Astrocyte (in vitro differentiated cells and primary cell): Measurements from ENCODE around the gene ATP2B2. TPM values are rescaled to one million over a fixed set of nuclear protein-coding genes. Genes with fewer than 3 reads are reported as not detected.

Source experiments
- DNase-seq: peaks from one replicate; pipeline ENCODE4 v3.0.0-alpha.2; 2010; ENCODE audit warnings: low read depth
- FAIRE-seq: peaks from 2 replicates; lab custom pipeline; 2011; peaks lifted over from hg19 to GRCh38; lab: Jason Lieb, UNC
- H2AFZ ChIP-seq: 2 replicates; pipeline ENCODE4 v1.6.0; 2012; ENCODE audit warnings: low read depth, low read length, inconsistent platforms
- H3K27ac ChIP-seq: 2 replicates; pipeline ENCODE4 v1.5.1; 2011; ENCODE audit warnings: low read depth, low read length, inconsistent platforms
- H3K27me3 ChIP-seq: 2 replicates; pipeline ENCODE4 v1.6.0; 2011; ENCODE audit warnings: low read length, inconsistent platforms; ENCODE audit not compliant: insufficient read depth
- H3K36me3 ChIP-seq: 2 replicates; pipeline ENCODE4 v1.5.1; 2011; ENCODE audit warnings: low read length, inconsistent platforms; ENCODE audit not compliant: insufficient read depth
- H3K4me1 ChIP-seq: 2 replicates; pipeline ENCODE4 v1.5.1; 2011; ENCODE audit warnings: low read length, inconsistent platforms; ENCODE audit not compliant: insufficient read depth
- H3K4me2 ChIP-seq: 2 replicates; pipeline ENCODE4 v1.6.0; 2012; ENCODE audit warnings: low read length, inconsistent platforms
- H3K4me3 ChIP-seq: 2 replicates; pipeline ENCODE4 v1.5.1; 2011; ENCODE audit warnings: low read depth, mild to moderate bottlenecking, low read length, inconsistent platforms; ENCODE audit not compliant: insufficient read depth
- H3K79me2 ChIP-seq: 2 replicates; pipeline ENCODE4 v1.6.0; 2012; ENCODE audit warnings: mild to moderate bottlenecking, low read length, inconsistent platforms; ENCODE audit not compliant: insufficient read depth
- H3K9ac ChIP-seq: 2 replicates; pipeline ENCODE4 v1.6.0; 2012; ENCODE audit warnings: mild to moderate bottlenecking, low read length, inconsistent platforms
- H3K9me3 ChIP-seq: 2 replicates; pipeline ENCODE4 v1.5.1; 2012; ENCODE audit warnings: low read depth, mild to moderate bottlenecking, low read length, inconsistent platforms; ENCODE audit not compliant: insufficient read depth
- H4K20me1 ChIP-seq: 2 replicates; pipeline ENCODE4 v1.6.0; 2012; ENCODE audit warnings: low read length, inconsistent platforms; ENCODE audit not compliant: insufficient read depth
- H3K27ac Mint-ChIP-seq: one replicate; pipeline ENCODE4 v1.8.0; 2021; ENCODE audit warnings: mild to moderate bottlenecking, mixed read lengths; ENCODE audit not compliant: unreplicated experiment
- H3K27me3 Mint-ChIP-seq: one replicate; pipeline ENCODE4 v1.8.0; 2021; ENCODE audit warnings: low read depth, mixed read lengths; ENCODE audit not compliant: unreplicated experiment
- H3K36me3 Mint-ChIP-seq: one replicate; pipeline ENCODE4 v1.8.0; 2021; ENCODE audit warnings: low read depth, mixed read lengths; ENCODE audit not compliant: unreplicated experiment
- H3K4me1 Mint-ChIP-seq: one replicate; pipeline ENCODE4 v1.8.0; 2021; ENCODE audit warnings: low read depth, mixed read lengths; ENCODE audit not compliant: unreplicated experiment
- H3K4me3 Mint-ChIP-seq: one replicate; pipeline ENCODE4 v1.8.0; 2021; ENCODE audit warnings: mild to moderate bottlenecking, moderate library complexity, mixed read lengths; ENCODE audit not compliant: unreplicated experiment
- H3K9me3 Mint-ChIP-seq: one replicate; pipeline ENCODE4 v1.8.0; 2021; ENCODE audit warnings: mild to moderate bottlenecking, mixed read lengths; ENCODE audit not compliant: unreplicated experiment
- EZH2 ChIP-seq: IDR thresholded peaks from 2 replicates; pipeline ENCODE4 v1.6.1; 2012; ENCODE audit warnings: mild to moderate bottlenecking, low read length, inconsistent platforms; ENCODE audit not compliant: insufficient read depth
- total RNA-seq: library from RNA; stranded (reverse); gene quantifications from 2 replicates; pipeline ENCODE4 v1.2.1, GENCODE V29; 2021
- TF ChIP-seq, protein P1 (sequence below): IDR thresholded peaks from 2 replicates; pipeline ENCODE4 v1.5.1; 2011; ENCODE audit warnings: low read depth, mild to moderate bottlenecking, inconsistent platforms, low read length, moderate library complexity; ENCODE audit not compliant: insufficient read depth

Gene ATP2B2
- total RNA-seq, 1 donor from 2014 or later, result 0.05 TPM

DNA sequence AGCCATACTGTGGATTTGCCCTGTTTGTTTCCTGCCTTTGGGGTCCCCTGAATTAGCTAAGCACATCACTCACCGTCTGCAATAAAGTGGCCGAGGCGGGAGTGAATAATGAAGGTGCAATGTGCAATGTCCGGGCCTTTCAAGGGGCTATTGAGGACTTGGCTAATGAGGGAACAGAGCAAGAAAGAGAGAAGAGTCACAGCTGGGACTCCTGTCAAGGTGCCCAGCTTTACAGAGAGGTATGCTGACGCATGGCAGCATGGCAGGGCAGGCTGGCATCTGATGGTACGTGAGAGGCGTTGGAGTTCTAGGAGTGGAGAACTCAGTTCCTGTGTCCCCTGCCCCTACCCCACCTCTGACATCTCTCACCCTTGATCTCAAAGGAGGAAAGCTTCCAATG, 13.8 kb upstream of the ATP2B2 start:
- Mint-ChIP-seq H3K4me1 (peaks cover 22% of the 10 kb centered on the region), H3K9me3 (no peaks in the 10 kb centered on the region), H3K4me3 (no peak overlapping the region), H3K36me3 (no peaks in the 10 kb centered on the region), H3K27ac (no peak overlapping the region), H3K27me3 (peaks cover 40% of the 10 kb centered on the region)
- no peaks in the 10 kb centered on the region for H4K20me1 ChIP-seq
- H3K27me3 ChIP-seq, result peaks cover 6% of the 10 kb centered on the region
- H3K79me2 ChIP-seq, result no peaks in the 10 kb centered on the region
- H3K36me3 ChIP-seq, result no peaks in the 10 kb centered on the region
- TF ChIP-seq, protein P1, sequence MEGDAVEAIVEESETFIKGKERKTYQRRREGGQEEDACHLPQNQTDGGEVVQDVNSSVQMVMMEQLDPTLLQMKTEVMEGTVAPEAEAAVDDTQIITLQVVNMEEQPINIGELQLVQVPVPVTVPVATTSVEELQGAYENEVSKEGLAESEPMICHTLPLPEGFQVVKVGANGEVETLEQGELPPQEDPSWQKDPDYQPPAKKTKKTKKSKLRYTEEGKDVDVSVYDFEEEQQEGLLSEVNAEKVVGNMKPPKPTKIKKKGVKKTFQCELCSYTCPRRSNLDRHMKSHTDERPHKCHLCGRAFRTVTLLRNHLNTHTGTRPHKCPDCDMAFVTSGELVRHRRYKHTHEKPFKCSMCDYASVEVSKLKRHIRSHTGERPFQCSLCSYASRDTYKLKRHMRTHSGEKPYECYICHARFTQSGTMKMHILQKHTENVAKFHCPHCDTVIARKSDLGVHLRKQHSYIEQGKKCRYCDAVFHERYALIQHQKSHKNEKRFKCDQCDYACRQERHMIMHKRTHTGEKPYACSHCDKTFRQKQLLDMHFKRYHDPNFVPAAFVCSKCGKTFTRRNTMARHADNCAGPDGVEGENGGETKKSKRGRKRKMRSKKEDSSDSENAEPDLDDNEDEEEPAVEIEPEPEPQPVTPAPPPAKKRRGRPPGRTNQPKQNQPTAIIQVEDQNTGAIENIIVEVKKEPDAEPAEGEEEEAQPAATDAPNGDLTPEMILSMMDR, result no peak
- peak overlapping the region; percentile 76 for H3K4me2 ChIP-seq
- FAIRE-seq, result no peak
- H2AFZ ChIP-seq, result no peak overlapping the region
- no peaks in the 10 kb centered on the region for H3K9me3 ChIP-seq
- H3K4me1 ChIP-seq, result peaks cover 29% of the 10 kb centered on the region
- H3K27ac ChIP-seq, result peak overlapping the region; percentile 90
- peak; percentile 18 for DNase-seq
- H3K9ac ChIP-seq, result peak overlapping the region; percentile 84
- no peak overlapping the region for H3K4me3 ChIP-seq

DNA sequence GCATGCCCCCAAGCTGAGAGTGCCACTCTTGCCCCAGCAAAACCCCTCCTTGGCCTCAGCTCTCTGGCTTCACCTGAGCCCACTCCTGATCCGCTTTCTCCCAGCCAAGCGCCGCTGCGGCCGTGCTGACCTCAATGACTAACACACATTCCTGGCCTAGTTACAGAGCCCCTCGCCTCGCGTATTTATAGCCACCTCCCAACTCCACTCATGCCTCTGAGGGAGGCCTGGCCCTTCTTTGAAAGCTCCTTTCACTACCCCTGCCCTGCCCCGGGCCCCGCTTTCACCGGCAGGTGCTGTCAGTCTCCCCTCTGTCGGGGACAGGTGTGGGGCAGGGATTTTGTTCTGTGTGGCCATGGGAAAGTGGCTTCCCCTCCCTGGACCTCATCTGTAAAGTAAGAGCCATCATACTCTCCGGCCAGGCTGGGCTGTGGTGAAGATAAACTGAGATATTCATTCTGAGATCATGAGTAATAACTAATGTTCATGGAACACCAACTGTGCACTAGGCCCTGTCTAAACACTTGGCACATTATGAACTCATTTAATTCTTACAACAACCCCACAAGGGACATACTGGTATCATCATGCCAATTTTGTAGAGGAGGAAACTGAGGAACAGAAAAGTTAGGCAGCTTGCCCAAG, 13.2 kb upstream of the ATP2B2 start:
- peak overlapping the region; percentile 90 for H3K27ac ChIP-seq
- H3K27me3 ChIP-seq, result peaks cover 5% of the 10 kb centered on the region
- Mint-ChIP-seq H3K27me3 (peaks cover 35% of the 10 kb centered on the region), H3K4me3 (no peak overlapping the region), H3K9me3 (no peaks in the 10 kb centered on the region), H3K27ac (peak overlapping the region; percentile 88), H3K36me3 (no peaks in the 10 kb centered on the region), H3K4me1 (peaks cover 22% of the 10 kb centered on the region)
- H3K79me2 ChIP-seq, result no peaks in the 10 kb centered on the region
- FAIRE-seq (no peak), DNase-seq (peak; percentile 91)
- H3K9me3 ChIP-seq, result no peaks in the 10 kb centered on the region
- H4K20me1 ChIP-seq, result no peaks in the 10 kb centered on the region
- H3K9ac ChIP-seq, result peak overlapping the region; percentile 84
- H3K36me3 ChIP-seq, result no peaks in the 10 kb centered on the region
- H3K4me2 ChIP-seq, result peak overlapping the region; percentile 76
- H3K4me1 ChIP-seq, result peaks cover 29% of the 10 kb centered on the region
- peak overlapping the region; percentile 78 for H2AFZ ChIP-seq
- TF ChIP-seq, protein P1, result no peak
- TF ChIP-seq EZH2, result no peak
- no peak overlapping the region for H3K4me3 ChIP-seq

DNA sequence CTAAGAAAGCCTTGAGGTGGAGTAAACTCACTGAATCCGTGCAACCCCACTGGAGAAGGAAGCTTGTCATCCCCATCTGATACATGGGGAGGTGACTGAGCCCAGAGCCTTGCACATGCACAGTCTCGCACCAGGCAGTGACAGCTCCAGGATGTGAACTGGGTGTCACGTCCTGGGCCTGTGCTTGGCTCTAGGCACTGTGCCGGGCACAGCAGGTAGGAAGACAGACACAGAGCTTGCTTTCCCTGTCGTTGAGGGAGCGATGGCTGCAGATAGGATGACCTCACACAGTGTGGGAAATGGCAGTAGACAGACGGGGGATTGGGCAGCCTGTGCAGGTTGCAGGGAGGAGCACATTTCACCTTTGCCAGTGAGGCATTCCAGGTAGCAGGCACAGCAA, 12.2 kb upstream of the ATP2B2 start:
- Mint-ChIP-seq H3K9me3 (no peaks in the 10 kb centered on the region), H3K4me3 (no peak overlapping the region), H3K27me3 (peaks cover 25% of the 10 kb centered on the region), H3K27ac (no peak overlapping the region), H3K4me1 (peaks cover 22% of the 10 kb centered on the region), H3K36me3 (no peaks in the 10 kb centered on the region)
- Histone ChIP-seq H3K4me3 (no peak overlapping the region), H3K36me3 (no peaks in the 10 kb centered on the region), H2AFZ (no peak overlapping the region), H3K4me2 (no peak overlapping the region), H3K27me3 (no peaks in the 10 kb centered on the region), H3K79me2 (no peaks in the 10 kb centered on the region), H3K27ac (no peak overlapping the region), H3K9me3 (no peaks in the 10 kb centered on the region), H3K9ac (no peak overlapping the region), H4K20me1 (no peaks in the 10 kb centered on the region), H3K4me1 (peaks cover 31% of the 10 kb centered on the region)
- DNase-seq, result no peak
- TF ChIP-seq EZH2, result no peak
- TF ChIP-seq, protein P1, result no peak
- no peak for FAIRE-seq
